ENCODE measurements around the gene ANKRD13B. TPM values are rescaled to one million over a fixed set of nuclear protein-coding genes. Genes with fewer than 3 reads are reported as not detected.
A peak's percentile ranks its signal among the peaks of the same experiment; 100 is the strongest.

ANKRD13B gene
- total and polyA plus RNA-seq, 2 of the 13 experiments (the other 11 are each of a cell fraction or from before 2014, with no cell fraction given): 1.7 to 1.8 TPM

DNA sequence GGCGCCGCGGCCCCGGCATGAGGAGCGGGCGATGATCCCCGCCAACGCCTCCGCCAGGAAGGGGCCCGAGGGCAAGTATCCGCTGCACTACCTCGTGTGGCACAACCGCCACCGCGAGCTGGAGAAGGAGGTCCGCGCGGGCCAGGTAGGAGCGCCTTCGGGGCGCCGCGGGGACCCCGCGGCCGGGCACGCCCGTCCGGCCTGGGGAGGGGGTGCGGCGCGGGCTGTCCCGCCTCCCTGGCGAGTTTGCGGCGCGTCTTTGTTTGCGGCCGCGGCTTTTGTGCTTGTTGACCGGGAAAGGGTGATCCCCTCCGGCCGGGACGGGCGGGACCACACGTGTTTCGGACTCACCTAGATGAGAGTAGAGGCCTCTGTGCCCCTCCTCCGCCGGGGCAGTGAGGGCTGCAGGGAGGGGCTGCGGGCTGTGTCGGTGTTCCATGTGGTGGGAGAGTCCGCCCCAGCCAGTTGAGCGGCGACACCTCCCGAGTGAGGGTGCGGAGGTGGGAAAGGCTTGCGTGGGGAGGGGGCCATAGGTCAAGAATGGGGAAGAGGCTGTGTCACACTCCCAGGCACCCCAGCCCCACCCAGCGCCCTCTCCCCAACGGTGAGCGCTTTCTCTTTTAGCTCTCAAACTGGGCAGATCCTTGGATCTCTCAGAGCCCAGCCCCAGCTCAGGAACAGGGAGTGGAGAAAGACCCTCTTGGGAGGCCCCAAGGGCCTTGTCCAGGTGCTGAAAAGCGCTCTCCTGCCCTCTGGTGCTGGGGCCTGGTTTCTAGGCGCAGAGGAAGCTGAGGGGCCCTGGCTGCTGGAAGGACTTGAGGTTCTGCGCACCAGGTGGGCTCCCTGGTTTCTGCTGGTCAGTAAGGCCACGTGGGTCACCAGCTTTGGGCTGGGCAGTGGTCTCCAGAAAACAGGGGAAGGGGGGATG, 923 bp downstream of the ANKRD13B start (continued):
- TF ChIP-seq, protein P1, sequence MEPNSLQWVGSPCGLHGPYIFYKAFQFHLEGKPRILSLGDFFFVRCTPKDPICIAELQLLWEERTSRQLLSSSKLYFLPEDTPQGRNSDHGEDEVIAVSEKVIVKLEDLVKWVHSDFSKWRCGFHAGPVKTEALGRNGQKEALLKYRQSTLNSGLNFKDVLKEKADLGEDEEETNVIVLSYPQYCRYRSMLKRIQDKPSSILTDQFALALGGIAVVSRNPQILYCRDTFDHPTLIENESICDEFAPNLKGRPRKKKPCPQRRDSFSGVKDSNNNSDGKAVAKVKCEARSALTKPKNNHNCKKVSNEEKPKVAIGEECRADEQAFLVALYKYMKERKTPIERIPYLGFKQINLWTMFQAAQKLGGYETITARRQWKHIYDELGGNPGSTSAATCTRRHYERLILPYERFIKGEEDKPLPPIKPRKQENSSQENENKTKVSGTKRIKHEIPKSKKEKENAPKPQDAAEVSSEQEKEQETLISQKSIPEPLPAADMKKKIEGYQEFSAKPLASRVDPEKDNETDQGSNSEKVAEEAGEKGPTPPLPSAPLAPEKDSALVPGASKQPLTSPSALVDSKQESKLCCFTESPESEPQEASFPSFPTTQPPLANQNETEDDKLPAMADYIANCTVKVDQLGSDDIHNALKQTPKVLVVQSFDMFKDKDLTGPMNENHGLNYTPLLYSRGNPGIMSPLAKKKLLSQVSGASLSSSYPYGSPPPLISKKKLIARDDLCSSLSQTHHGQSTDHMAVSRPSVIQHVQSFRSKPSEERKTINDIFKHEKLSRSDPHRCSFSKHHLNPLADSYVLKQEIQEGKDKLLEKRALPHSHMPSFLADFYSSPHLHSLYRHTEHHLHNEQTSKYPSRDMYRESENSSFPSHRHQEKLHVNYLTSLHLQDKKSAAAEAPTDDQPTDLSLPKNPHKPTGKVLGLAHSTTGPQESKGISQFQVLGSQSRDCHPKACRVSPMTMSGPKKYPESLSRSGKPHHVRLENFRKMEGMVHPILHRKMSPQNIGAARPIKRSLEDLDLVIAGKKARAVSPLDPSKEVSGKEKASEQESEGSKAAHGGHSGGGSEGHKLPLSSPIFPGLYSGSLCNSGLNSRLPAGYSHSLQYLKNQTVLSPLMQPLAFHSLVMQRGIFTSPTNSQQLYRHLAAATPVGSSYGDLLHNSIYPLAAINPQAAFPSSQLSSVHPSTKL (CRISPR knock-in tag; IDR thresholded peaks at IDR 0.05): peak; percentile 10; the same call in 1 of the 2 replicates
- TF ChIP-seq ZNF501 (CRISPR knock-in tag; IDR thresholded peaks at IDR 0.05) (no peak), ZNF768 (CRISPR knock-in tag; IDR thresholded peaks at IDR 0.05) (no peak), GABPB1 (CRISPR knock-in tag; IDR thresholded peaks at IDR 0.05) (peak; percentile 56), NFATC3 (CRISPR knock-in tag; IDR thresholded peaks at IDR 0.05) (no peak), FOSL1 (CRISPR knock-in tag; IDR thresholded peaks at IDR 0.05; ENCODE audit: borderline replicate concordance) (no peak), U2AF2 (IDR thresholded peaks at IDR 0.05; ENCODE audit: low read depth, low read length) (no peak), ZNF7 (CRISPR knock-in tag; IDR thresholded peaks at IDR 0.05) (peak; percentile 58), ZNF253 (CRISPR knock-in tag; IDR thresholded peaks at IDR 0.05; ENCODE audit: borderline replicate concordance) (no peak), CBFB (CRISPR knock-in tag; IDR thresholded peaks at IDR 0.05) (no peak)
- TF ChIP-seq, protein P2, sequence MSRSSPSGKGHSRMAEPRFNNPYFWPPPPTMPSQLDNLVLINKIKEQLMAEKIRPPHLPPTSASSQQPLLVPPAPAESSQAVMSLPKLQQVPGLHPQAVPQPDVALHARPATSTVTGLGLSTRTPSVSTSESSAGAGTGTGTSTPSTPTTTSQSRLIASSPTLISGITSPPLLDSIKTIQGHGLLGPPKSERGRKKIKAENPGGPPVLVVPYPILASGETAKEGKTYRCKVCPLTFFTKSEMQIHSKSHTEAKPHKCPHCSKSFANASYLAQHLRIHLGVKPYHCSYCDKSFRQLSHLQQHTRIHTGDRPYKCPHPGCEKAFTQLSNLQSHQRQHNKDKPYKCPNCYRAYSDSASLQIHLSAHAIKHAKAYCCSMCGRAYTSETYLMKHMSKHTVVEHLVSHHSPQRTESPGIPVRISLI (CRISPR knock-in tag; IDR thresholded peaks at IDR 0.05; ENCODE audit: borderline replicate concordance): no peak
- TF ChIP-seq, protein P3, sequence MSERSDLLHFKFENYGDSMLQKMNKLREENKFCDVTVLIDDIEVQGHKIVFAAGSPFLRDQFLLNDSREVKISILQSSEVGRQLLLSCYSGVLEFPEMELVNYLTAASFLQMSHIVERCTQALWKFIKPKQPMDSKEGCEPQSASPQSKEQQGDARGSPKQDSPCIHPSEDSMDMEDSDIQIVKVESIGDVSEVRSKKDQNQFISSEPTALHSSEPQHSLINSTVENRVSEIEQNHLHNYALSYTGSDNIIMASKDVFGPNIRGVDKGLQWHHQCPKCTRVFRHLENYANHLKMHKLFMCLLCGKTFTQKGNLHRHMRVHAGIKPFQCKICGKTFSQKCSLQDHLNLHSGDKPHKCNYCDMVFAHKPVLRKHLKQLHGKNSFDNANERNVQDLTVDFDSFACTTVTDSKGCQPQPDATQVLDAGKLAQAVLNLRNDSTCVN (CRISPR knock-in tag; IDR thresholded peaks at IDR 0.05; ENCODE audit: borderline replicate concordance): no peak; the same call in 1 of the 2 replicates
- TF ChIP-seq, protein P4, sequence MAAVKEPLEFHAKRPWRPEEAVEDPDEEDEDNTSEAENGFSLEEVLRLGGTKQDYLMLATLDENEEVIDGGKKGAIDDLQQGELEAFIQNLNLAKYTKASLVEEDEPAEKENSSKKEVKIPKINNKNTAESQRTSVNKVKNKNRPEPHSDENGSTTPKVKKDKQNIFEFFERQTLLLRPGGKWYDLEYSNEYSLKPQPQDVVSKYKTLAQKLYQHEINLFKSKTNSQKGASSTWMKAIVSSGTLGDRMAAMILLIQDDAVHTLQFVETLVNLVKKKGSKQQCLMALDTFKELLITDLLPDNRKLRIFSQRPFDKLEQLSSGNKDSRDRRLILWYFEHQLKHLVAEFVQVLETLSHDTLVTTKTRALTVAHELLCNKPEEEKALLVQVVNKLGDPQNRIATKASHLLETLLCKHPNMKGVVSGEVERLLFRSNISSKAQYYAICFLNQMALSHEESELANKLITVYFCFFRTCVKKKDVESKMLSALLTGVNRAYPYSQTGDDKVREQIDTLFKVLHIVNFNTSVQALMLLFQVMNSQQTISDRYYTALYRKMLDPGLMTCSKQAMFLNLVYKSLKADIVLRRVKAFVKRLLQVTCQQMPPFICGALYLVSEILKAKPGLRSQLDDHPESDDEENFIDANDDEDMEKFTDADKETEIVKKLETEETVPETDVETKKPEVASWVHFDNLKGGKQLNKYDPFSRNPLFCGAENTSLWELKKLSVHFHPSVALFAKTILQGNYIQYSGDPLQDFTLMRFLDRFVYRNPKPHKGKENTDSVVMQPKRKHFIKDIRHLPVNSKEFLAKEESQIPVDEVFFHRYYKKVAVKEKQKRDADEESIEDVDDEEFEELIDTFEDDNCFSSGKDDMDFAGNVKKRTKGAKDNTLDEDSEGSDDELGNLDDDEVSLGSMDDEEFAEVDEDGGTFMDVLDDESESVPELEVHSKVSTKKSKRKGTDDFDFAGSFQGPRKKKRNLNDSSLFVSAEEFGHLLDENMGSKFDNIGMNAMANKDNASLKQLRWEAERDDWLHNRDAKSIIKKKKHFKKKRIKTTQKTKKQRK (IDR thresholded peaks at IDR 0.05; ENCODE audit: low read length): no peak
- TF ChIP-seq, protein P5, sequence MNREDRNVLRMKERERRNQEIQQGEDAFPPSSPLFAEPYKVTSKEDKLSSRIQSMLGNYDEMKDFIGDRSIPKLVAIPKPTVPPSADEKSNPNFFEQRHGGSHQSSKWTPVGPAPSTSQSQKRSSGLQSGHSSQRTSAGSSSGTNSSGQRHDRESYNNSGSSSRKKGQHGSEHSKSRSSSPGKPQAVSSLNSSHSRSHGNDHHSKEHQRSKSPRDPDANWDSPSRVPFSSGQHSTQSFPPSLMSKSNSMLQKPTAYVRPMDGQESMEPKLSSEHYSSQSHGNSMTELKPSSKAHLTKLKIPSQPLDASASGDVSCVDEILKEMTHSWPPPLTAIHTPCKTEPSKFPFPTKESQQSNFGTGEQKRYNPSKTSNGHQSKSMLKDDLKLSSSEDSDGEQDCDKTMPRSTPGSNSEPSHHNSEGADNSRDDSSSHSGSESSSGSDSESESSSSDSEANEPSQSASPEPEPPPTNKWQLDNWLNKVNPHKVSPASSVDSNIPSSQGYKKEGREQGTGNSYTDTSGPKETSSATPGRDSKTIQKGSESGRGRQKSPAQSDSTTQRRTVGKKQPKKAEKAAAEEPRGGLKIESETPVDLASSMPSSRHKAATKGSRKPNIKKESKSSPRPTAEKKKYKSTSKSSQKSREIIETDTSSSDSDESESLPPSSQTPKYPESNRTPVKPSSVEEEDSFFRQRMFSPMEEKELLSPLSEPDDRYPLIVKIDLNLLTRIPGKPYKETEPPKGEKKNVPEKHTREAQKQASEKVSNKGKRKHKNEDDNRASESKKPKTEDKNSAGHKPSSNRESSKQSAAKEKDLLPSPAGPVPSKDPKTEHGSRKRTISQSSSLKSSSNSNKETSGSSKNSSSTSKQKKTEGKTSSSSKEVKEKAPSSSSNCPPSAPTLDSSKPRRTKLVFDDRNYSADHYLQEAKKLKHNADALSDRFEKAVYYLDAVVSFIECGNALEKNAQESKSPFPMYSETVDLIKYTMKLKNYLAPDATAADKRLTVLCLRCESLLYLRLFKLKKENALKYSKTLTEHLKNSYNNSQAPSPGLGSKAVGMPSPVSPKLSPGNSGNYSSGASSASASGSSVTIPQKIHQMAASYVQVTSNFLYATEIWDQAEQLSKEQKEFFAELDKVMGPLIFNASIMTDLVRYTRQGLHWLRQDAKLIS (CRISPR knock-in tag; IDR thresholded peaks at IDR 0.05): no peak

Data from HepG2 (cell line).